SU-DHL-6 (cell line): ENCODE results near the gene EPHA4.

ENCODE experiments used
- CTCF ChIP-seq: fragments of 200-600 bp; sonication (generic); IDR thresholded peaks from one replicate; pipeline ENCODE4 v1.5.1; 2017; ENCODE audit warnings: antibody characterized with exemption, mild to moderate bottlenecking, low read length, moderate library complexity; ENCODE audit not compliant: insufficient read depth, poor library complexity, severe bottlenecking
- EZH2phosphoT487 ChIP-seq: fragments of 200-600 bp; sonication (generic), shearing (Covaris generic); conservative IDR thresholded peaks from 2 replicates; pipeline ENCODE4 v1.6.1; 2018; ENCODE audit warnings: mild to moderate bottlenecking, antibody characterized with exemption, low read length, moderate library complexity, mixed read lengths

DNA sequence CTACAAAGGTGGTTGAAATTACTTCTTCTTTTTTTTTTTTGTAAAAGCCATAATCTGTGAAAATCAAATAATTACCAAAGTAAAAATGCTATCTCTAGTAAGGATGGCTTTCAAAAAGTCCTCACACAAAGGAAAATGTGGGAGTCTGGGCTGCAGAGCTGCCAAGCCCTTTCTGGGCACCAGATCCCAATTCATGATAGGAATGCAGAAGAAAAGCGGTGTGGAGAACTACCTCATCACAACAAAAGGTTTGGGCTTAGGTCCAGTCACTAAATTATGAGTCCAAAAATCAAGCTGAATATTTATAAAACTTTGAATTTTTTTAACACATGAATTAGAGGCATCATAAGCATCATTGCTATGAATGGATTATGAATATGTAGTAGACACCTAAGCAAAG lies 30.8 kb upstream of the EPHA4 start:
- TF ChIP-seq CTCF (no peak), EZH2phosphoT487 (no peak)
